Activated naive CD4-positive, alpha-beta T cell treated with anti-CD3 and anti-CD28 coated beads, Interleukin-2, amount 50 U/mL, for 24 hours (primary cell): ENCODE results near the gene PLPP7.

Experiments
- H3K27ac Mint-ChIP-seq: one replicate; pipeline ENCODE4 v1.8.0; 2021; ENCODE audit warnings: mild to moderate bottlenecking, mixed read lengths
- H3K27me3 Mint-ChIP-seq: one replicate; pipeline ENCODE4 v1.8.0; 2021; ENCODE audit warnings: mixed read lengths
- H3K36me3 Mint-ChIP-seq: one replicate; pipeline ENCODE4 v1.8.0; 2021; ENCODE audit warnings: mixed read lengths
- H3K4me1 Mint-ChIP-seq: one replicate; pipeline ENCODE4 v1.8.0; 2021; ENCODE audit warnings: mixed read lengths
- H3K4me3 Mint-ChIP-seq: one replicate; pipeline ENCODE4 v1.8.0; 2021; ENCODE audit warnings: mild to moderate bottlenecking, mixed read lengths
- H3K9me3 Mint-ChIP-seq: one replicate; pipeline ENCODE4 v1.8.0; 2021; ENCODE audit warnings: mixed read lengths

PLPP7 gene

GRCh38 chr9:131287359-131287758 is 2.2 kb upstream of the PLPP7 start:
- Mint-ChIP-seq H3K4me3 (no peak overlapping the region), H3K4me1 (peaks cover 4% of the 10 kb centered on the region), H3K36me3 (no peaks in the 10 kb centered on the region), H3K9me3 (no peaks in the 10 kb centered on the region), H3K27me3 (no peaks in the 10 kb centered on the region), H3K27ac (no peak overlapping the region)

- peaks cover 2% of the 10 kb centered on the region for H3K4me1 Mint-ChIP-seq
- no peaks in the 10 kb centered on the region for H3K9me3 Mint-ChIP-seq
Observed at GRCh38 chr9:131288217-131288616, 1.3 kb upstream of the PLPP7 start.

GRCh38 chr9:131290036-131290766 is 678 bp downstream of the PLPP7 start:
- Mint-ChIP-seq H3K27ac (no peak overlapping the region), H3K4me3 (no peak overlapping the region), H3K27me3 (no peaks in the 10 kb centered on the region), H3K36me3 (no peaks in the 10 kb centered on the region), H3K9me3 (no peaks in the 10 kb centered on the region), H3K4me1 (no peaks in the 10 kb centered on the region)

More at GRCh38 chr9:131288217-131288616, 1.3 kb upstream of the PLPP7 start:
- Mint-ChIP-seq H3K4me3 (no peak overlapping the region), H3K36me3 (no peaks in the 10 kb centered on the region), H3K27me3 (no peaks in the 10 kb centered on the region), H3K27ac (no peak overlapping the region)

- no peaks in the 10 kb centered on the region for H3K9me3 Mint-ChIP-seq
- H3K27me3 Mint-ChIP-seq, result no peaks in the 10 kb centered on the region
- no peak overlapping the region for H3K27ac Mint-ChIP-seq
- H3K4me3 Mint-ChIP-seq, result no peak overlapping the region
- H3K4me1 Mint-ChIP-seq, result no peaks in the 10 kb centered on the region
- H3K36me3 Mint-ChIP-seq, result no peaks in the 10 kb centered on the region
Observed at GRCh38 chr9:131290767-131291370, 1.3 kb downstream of the PLPP7 start.

- Mint-ChIP-seq H3K36me3 (no peaks in the 10 kb centered on the region), H3K27me3 (no peaks in the 10 kb centered on the region), H3K9me3 (no peaks in the 10 kb centered on the region), H3K27ac (no peak overlapping the region), H3K4me3 (no peak overlapping the region), H3K4me1 (no peaks in the 10 kb centered on the region)
Observed at GRCh38 chr9:131291795-131292315, 2.3 kb downstream of the PLPP7 start.

GRCh38 chr9:131292937-131293336 is 3.4 kb downstream of the PLPP7 start:
- Mint-ChIP-seq H3K27ac (no peak overlapping the region), H3K4me3 (no peak overlapping the region), H3K4me1 (no peaks in the 10 kb centered on the region), H3K9me3 (no peaks in the 10 kb centered on the region), H3K36me3 (no peaks in the 10 kb centered on the region), H3K27me3 (no peaks in the 10 kb centered on the region)

- Mint-ChIP-seq H3K27ac (no peak overlapping the region), H3K27me3 (no peaks in the 10 kb centered on the region), H3K4me1 (no peaks in the 10 kb centered on the region), H3K9me3 (no peaks in the 10 kb centered on the region), H3K4me3 (no peak overlapping the region), H3K36me3 (no peaks in the 10 kb centered on the region)
Observed at GRCh38 chr9:131296460-131296859, 6.9 kb downstream of the PLPP7 start.

GRCh38 chr9:131296906-131297500 is 7.5 kb downstream of the PLPP7 start:
- Mint-ChIP-seq H3K4me1 (no peaks in the 10 kb centered on the region), H3K9me3 (no peaks in the 10 kb centered on the region)

GRCh38 chr9:131297903-131298302 is 8.4 kb downstream of the PLPP7 start:
- H3K4me1 Mint-ChIP-seq, result no peaks in the 10 kb centered on the region
- H3K27me3 Mint-ChIP-seq, result no peaks in the 10 kb centered on the region
- no peaks in the 10 kb centered on the region for H3K36me3 Mint-ChIP-seq
- H3K9me3 Mint-ChIP-seq, result no peaks in the 10 kb centered on the region
- H3K27ac Mint-ChIP-seq, result no peak overlapping the region
- H3K4me3 Mint-ChIP-seq, result no peak overlapping the region

More at GRCh38 chr9:131296906-131297500, 7.5 kb downstream of the PLPP7 start:
- no peak overlapping the region for H3K4me3 Mint-ChIP-seq
- H3K27me3 Mint-ChIP-seq, result no peaks in the 10 kb centered on the region
- H3K27ac Mint-ChIP-seq, result no peak overlapping the region
- H3K36me3 Mint-ChIP-seq, result no peaks in the 10 kb centered on the region

- H3K27ac Mint-ChIP-seq, result no peak overlapping the region
- no peaks in the 10 kb centered on the region for H3K9me3 Mint-ChIP-seq
- H3K4me1 Mint-ChIP-seq, result no peaks in the 10 kb centered on the region
- no peaks in the 10 kb centered on the region for H3K36me3 Mint-ChIP-seq
- no peaks in the 10 kb centered on the region for H3K27me3 Mint-ChIP-seq
- no peak overlapping the region for H3K4me3 Mint-ChIP-seq
Observed at GRCh38 chr9:131298341-131298740, 8.8 kb downstream of the PLPP7 start.

- Mint-ChIP-seq H3K9me3 (no peaks in the 10 kb centered on the region), H3K27ac (no peak overlapping the region), H3K4me1 (no peaks in the 10 kb centered on the region), H3K27me3 (no peaks in the 10 kb centered on the region), H3K4me3 (no peak overlapping the region), H3K36me3 (no peaks in the 10 kb centered on the region)
Observed at GRCh38 chr9:131298816-131299215, 9.3 kb downstream of the PLPP7 start.

- Mint-ChIP-seq H3K4me1 (no peaks in the 10 kb centered on the region), H3K27ac (no peak overlapping the region), H3K27me3 (no peaks in the 10 kb centered on the region), H3K9me3 (no peaks in the 10 kb centered on the region), H3K36me3 (no peaks in the 10 kb centered on the region), H3K4me3 (no peak overlapping the region)
Observed at GRCh38 chr9:131299346-131299960, 9.9 kb downstream of the PLPP7 start.

- no peaks in the 10 kb centered on the region for H3K9me3 Mint-ChIP-seq
- H3K4me3 Mint-ChIP-seq, result no peak overlapping the region
- H3K27ac Mint-ChIP-seq, result no peak overlapping the region
- H3K27me3 Mint-ChIP-seq, result no peaks in the 10 kb centered on the region
- no peaks in the 10 kb centered on the region for H3K4me1 Mint-ChIP-seq
- no peaks in the 10 kb centered on the region for H3K36me3 Mint-ChIP-seq
Observed at GRCh38 chr9:131299961-131300347, 10.4 kb downstream of the PLPP7 start.

GRCh38 chr9:131300444-131300843 is 10.9 kb downstream of the PLPP7 start:
- H3K4me3 Mint-ChIP-seq, result no peak overlapping the region
- no peak overlapping the region for H3K27ac Mint-ChIP-seq
- no peaks in the 10 kb centered on the region for H3K9me3 Mint-ChIP-seq
- no peaks in the 10 kb centered on the region for H3K27me3 Mint-ChIP-seq
- H3K4me1 Mint-ChIP-seq, result no peaks in the 10 kb centered on the region
- no peaks in the 10 kb centered on the region for H3K36me3 Mint-ChIP-seq

- H3K27ac Mint-ChIP-seq, result no peak overlapping the region
- H3K27me3 Mint-ChIP-seq, result no peaks in the 10 kb centered on the region
- H3K4me1 Mint-ChIP-seq, result no peaks in the 10 kb centered on the region
- no peaks in the 10 kb centered on the region for H3K9me3 Mint-ChIP-seq
- H3K36me3 Mint-ChIP-seq, result no peaks in the 10 kb centered on the region
- H3K4me3 Mint-ChIP-seq, result no peak overlapping the region
Observed at GRCh38 chr9:131302244-131303075, 12.9 kb downstream of the PLPP7 start.
